ENCODE results near the gene RPL7A.

The RPL7A gene

GRCh38 chr9:133354766-133355165 lies 6.7 kb downstream of the RPL7A start:
- H3K4me3 ChIP-seq (replicated peaks in 1 of 2; ENCODE audit: low read depth in 2 of 2, low read length in 2 of 2) = no peak overlapping the region
- DNase-seq (ENCODE audit: low read depth in 2 of 2) = no peak
- TF ChIP-seq CTCF (IDR thresholded peaks at IDR 0.05; ENCODE audit: low read depth, low read length) = no peak

- DNase-seq (ENCODE audit: low read depth in 2 of 2) = peak in 1 of 2 donors; percentile 23
- TF ChIP-seq CTCF (IDR thresholded peaks at IDR 0.05; ENCODE audit: low read depth, low read length) = no peak
- peak overlapping the region; percentile 80 to 86 for H3K4me3 ChIP-seq (replicated peaks in 1 of 2; ENCODE audit: low read depth in 2 of 2, low read length in 2 of 2)
These were observed 7.9 kb downstream of the RPL7A start for GRCh38 chr9:133355881-133356357.

GRCh38 chr9:133356391-133357091 lies 8.5 kb downstream of the RPL7A start, which contains the start of the genes SURF1 and SURF2:
TSS of gene SURF1 (minus strand) at chr9:133356487. CDS start at chr9:133356453, 34 bp downstream.
TSS of gene SURF2 (plus strand) at chr9:133356550. CDS start at chr9:133356593, 43 bp downstream.
- H3K4me3 ChIP-seq (replicated peaks in 1 of 2; ENCODE audit: low read depth in 2 of 2, low read length in 2 of 2) = peak within 1 kb of the TSS; percentile 80 to 86
- TF ChIP-seq CTCF (IDR thresholded peaks at IDR 0.05; ENCODE audit: low read depth, low read length) = no peak
- peak; percentile 67 to 79 for DNase-seq (ENCODE audit: low read depth in 2 of 2)

DNA sequence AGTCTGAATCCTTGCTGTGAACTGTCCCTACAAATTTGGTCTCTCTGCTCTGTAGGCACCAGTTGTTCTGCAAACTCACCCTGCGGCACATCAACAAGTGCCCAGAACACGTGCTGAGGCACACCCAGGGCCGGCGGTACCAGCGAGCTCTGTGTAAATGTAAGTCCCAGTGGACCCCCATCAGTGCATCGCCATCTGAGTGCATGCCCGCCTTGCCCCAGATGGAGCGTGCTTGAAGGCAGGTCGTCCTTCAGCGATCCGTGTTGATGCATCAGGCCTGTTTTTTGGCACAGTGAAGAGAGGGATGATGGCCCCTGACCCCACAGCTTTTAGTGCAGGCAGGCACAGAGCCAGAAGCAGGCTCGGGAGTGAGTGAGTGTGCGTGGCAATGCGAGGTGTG lies 9.6 kb downstream of the RPL7A start:
- no peak for TF ChIP-seq CTCF (IDR thresholded peaks at IDR 0.05; ENCODE audit: low read depth, low read length)
- no peak for DNase-seq (ENCODE audit: low read depth in 2 of 2)
- no peak overlapping the region for H3K4me3 ChIP-seq (replicated peaks in 1 of 2; ENCODE audit: low read depth in 2 of 2, low read length in 2 of 2)

DNA sequence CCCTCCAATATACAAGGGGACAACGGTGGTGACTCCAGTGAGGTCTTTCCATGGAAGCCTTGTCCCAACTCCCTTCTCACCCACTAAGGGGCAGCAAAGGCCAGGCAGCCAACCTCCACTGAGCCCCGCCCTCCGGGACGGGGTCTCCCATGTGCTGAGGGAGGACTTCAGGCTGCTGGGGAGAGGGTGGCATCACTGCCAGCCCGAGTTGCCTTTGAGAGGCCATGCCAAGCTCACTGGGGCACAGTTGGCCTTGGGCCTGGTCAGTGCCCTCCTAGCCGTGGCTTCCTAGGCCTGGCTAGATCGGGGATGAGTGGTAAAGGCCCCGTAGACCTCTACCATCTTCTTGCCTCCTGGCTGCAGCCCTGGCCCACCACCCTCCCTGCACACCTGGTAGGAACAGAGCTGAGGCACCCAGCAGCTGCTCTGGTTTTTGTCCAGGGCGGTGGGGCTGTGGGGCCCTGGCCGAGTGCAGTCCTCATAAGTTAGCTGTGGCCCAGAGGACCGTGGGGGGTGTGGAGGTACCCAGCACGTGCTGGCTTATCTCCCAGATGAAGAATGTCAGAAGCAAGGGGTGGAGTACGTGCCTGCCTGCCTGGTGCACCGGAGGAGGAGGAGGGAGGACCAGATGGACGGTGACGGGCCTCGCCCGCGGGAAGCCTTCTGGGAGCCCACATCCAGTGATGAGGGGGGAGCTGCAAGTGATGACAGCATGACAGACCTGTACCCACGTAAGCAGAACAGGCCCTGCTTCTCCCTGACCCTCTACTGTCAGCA lies 11.6 kb downstream of the RPL7A start:
- no peak for DNase-seq (ENCODE audit: low read depth in 2 of 2)
- peak; percentile 21 for TF ChIP-seq CTCF (IDR thresholded peaks at IDR 0.05; ENCODE audit: low read depth, low read length)
- H3K4me3 ChIP-seq (replicated peaks in 1 of 2; ENCODE audit: low read depth in 2 of 2, low read length in 2 of 2) = no peak overlapping the region

DNA sequence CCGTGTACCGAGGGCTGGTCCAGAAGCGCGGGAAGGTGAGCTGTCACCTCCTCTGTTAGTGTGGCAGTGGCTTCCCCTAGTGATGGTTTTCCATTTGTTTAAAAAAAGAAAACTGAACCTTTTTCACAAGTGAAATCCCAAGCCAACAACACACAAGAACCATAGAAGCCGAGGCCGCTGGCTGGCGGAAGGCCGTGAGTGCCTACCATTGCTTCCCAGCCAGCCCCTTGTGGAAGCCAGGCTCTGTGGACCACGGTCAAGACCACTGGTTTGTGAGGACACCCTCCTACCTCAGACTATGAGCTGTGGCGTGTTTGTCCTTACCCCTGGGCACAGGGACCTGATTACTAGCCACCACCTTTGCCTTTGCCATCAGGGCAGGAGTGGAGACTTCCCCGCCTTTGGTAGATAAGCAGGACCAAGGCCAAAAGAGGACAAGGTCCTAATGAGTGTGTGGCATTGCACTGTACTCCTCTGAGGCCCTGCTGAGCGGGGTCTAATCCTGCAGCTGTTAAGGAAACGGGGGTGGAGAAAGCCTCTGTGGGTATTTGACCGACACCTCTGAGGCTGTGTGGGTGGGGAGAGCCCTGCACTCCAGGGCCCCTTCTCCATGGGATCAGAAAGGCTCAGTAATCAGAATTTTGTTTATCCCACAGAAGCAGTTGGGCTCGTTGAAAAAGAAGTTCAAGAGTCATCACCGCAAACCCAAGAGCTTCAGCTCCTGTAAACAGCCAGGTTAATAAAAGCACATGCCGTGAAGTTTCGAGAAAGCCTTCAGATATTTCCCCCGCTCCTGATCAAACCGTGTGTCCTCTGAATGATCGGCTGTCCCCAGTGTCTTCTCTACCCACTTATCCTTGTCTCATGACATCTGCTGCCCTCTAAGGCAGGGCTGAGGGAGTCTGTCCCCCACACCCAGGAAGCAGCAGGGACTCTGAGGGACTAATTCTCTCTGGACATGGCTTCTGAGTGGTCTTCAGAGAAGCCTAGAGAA lies 12.7 kb downstream of the RPL7A start:
- DNase-seq (ENCODE audit: low read depth in 2 of 2) = no peak
- no peak for TF ChIP-seq CTCF (IDR thresholded peaks at IDR 0.05; ENCODE audit: low read depth, low read length)
- H3K4me3 ChIP-seq (replicated peaks in 1 of 2; ENCODE audit: low read depth in 2 of 2, low read length in 2 of 2) = no peak overlapping the region
